ENCODE data around the gene NUTM2E. TPM values are rescaled to one million over a fixed set of nuclear protein-coding genes. Genes with fewer than 3 reads are reported as not detected.
"Not testable (repeated sequence)": the region's sequence is repeated elsewhere in the genome, so short reads cannot be mapped to it uniquely, and the experiment has no call there.

Gene NUTM2E
- total RNA-seq, 1 experiment from 2014 or later = 0.37 TPM

- H3K9me3 Mint-ChIP-seq (ENCODE audit: unreplicated experiment); POLR2A ChIA-PET; H3K4me3 Mint-ChIP-seq (ENCODE audit: unreplicated experiment); DNase-seq (ENCODE audit: unreplicated experiment); BruUV-seq (replicated peaks); H3K4me1 Mint-ChIP-seq (ENCODE audit: insufficient read depth, unreplicated experiment); CTCF ChIA-PET; H3K27ac Mint-ChIP-seq (ENCODE audit: low read depth, unreplicated experiment); intact Hi-C loops (cut with micrococcal nuclease); H3K36me3 Mint-ChIP-seq (ENCODE audit: insufficient read depth, unreplicated experiment); H3K27me3 Mint-ChIP-seq (ENCODE audit: insufficient read depth, unreplicated experiment): not testable (repeated sequence)
Observed at GRCh38 chr10:79838441-79838840, 11.9 kb downstream of the NUTM2E start.

GRCh38 chr10:79853191-79853854 is 26.8 kb downstream of the NUTM2E start:
- DNase-seq (ENCODE audit: unreplicated experiment); CTCF ChIA-PET; H3K4me1 Mint-ChIP-seq (ENCODE audit: insufficient read depth, unreplicated experiment); intact Hi-C loops (cut with micrococcal nuclease); H3K9me3 Mint-ChIP-seq (ENCODE audit: unreplicated experiment); POLR2A ChIA-PET; H3K27ac Mint-ChIP-seq (ENCODE audit: low read depth, unreplicated experiment); H3K36me3 Mint-ChIP-seq (ENCODE audit: insufficient read depth, unreplicated experiment); BruUV-seq (replicated peaks); H3K4me3 Mint-ChIP-seq (ENCODE audit: unreplicated experiment); H3K27me3 Mint-ChIP-seq (ENCODE audit: insufficient read depth, unreplicated experiment): not testable (repeated sequence)

GRCh38 chr10:79862269-79862668 is 35.7 kb downstream of the NUTM2E start:
- H3K27ac Mint-ChIP-seq (ENCODE audit: low read depth, unreplicated experiment); H3K9me3 Mint-ChIP-seq (ENCODE audit: unreplicated experiment); H3K4me1 Mint-ChIP-seq (ENCODE audit: insufficient read depth, unreplicated experiment): not testable (repeated sequence)

GRCh38 chr10:79862803-79863202 is 36.3 kb downstream of the NUTM2E start:
- POLR2A ChIA-PET; H3K36me3 Mint-ChIP-seq (ENCODE audit: insufficient read depth, unreplicated experiment); BruUV-seq (replicated peaks); H3K4me3 Mint-ChIP-seq (ENCODE audit: unreplicated experiment); intact Hi-C loops (cut with micrococcal nuclease); CTCF ChIA-PET; H3K27ac Mint-ChIP-seq (ENCODE audit: low read depth, unreplicated experiment); DNase-seq (ENCODE audit: unreplicated experiment); H3K9me3 Mint-ChIP-seq (ENCODE audit: unreplicated experiment); H3K4me1 Mint-ChIP-seq (ENCODE audit: insufficient read depth, unreplicated experiment): not testable (repeated sequence)
- peaks cover 11% of the 10 kb centered on the region for H3K27me3 Mint-ChIP-seq (ENCODE audit: insufficient read depth, unreplicated experiment)

More at GRCh38 chr10:79862269-79862668, 35.7 kb downstream of the NUTM2E start:
- intact Hi-C loops (cut with micrococcal nuclease); POLR2A ChIA-PET; BruUV-seq (replicated peaks); H3K4me3 Mint-ChIP-seq (ENCODE audit: unreplicated experiment); DNase-seq (ENCODE audit: unreplicated experiment); H3K36me3 Mint-ChIP-seq (ENCODE audit: insufficient read depth, unreplicated experiment); CTCF ChIA-PET: not testable (repeated sequence)
- peaks cover 11% of the 10 kb centered on the region for H3K27me3 Mint-ChIP-seq (ENCODE audit: insufficient read depth, unreplicated experiment)

- H3K27ac Mint-ChIP-seq (ENCODE audit: low read depth, unreplicated experiment); H3K9me3 Mint-ChIP-seq (ENCODE audit: unreplicated experiment); CTCF ChIA-PET; H3K4me3 Mint-ChIP-seq (ENCODE audit: unreplicated experiment); intact Hi-C loops (cut with micrococcal nuclease); POLR2A ChIA-PET; H3K27me3 Mint-ChIP-seq (ENCODE audit: insufficient read depth, unreplicated experiment); H3K4me1 Mint-ChIP-seq (ENCODE audit: insufficient read depth, unreplicated experiment); DNase-seq (ENCODE audit: unreplicated experiment); H3K36me3 Mint-ChIP-seq (ENCODE audit: insufficient read depth, unreplicated experiment); BruUV-seq (replicated peaks): not testable (repeated sequence)
Observed at GRCh38 chr10:79866903-79867551, 40.5 kb downstream of the NUTM2E start.

- BruUV-seq (replicated peaks); H3K27ac Mint-ChIP-seq (ENCODE audit: low read depth, unreplicated experiment); intact Hi-C loops (cut with micrococcal nuclease); H3K36me3 Mint-ChIP-seq (ENCODE audit: insufficient read depth, unreplicated experiment); H3K4me1 Mint-ChIP-seq (ENCODE audit: insufficient read depth, unreplicated experiment); CTCF ChIA-PET; H3K4me3 Mint-ChIP-seq (ENCODE audit: unreplicated experiment); H3K9me3 Mint-ChIP-seq (ENCODE audit: unreplicated experiment); POLR2A ChIA-PET; H3K27me3 Mint-ChIP-seq (ENCODE audit: insufficient read depth, unreplicated experiment); DNase-seq (ENCODE audit: unreplicated experiment): not testable (repeated sequence)
Observed at GRCh38 chr10:79868023-79868422, 41.5 kb downstream of the NUTM2E start.

GRCh38 chr10:79869439-79870097 is 43.0 kb downstream of the NUTM2E start:
- POLR2A ChIA-PET; H3K27me3 Mint-ChIP-seq (ENCODE audit: insufficient read depth, unreplicated experiment); intact Hi-C loops (cut with micrococcal nuclease); H3K4me1 Mint-ChIP-seq (ENCODE audit: insufficient read depth, unreplicated experiment); H3K9me3 Mint-ChIP-seq (ENCODE audit: unreplicated experiment); CTCF ChIA-PET; H3K4me3 Mint-ChIP-seq (ENCODE audit: unreplicated experiment); BruUV-seq (replicated peaks); H3K27ac Mint-ChIP-seq (ENCODE audit: low read depth, unreplicated experiment); DNase-seq (ENCODE audit: unreplicated experiment); H3K36me3 Mint-ChIP-seq (ENCODE audit: insufficient read depth, unreplicated experiment): not testable (repeated sequence)

GRCh38 chr10:79871729-79872128 is 45.2 kb downstream of the NUTM2E start:
- BruUV-seq (replicated peaks); H3K27me3 Mint-ChIP-seq (ENCODE audit: insufficient read depth, unreplicated experiment); CTCF ChIA-PET; DNase-seq (ENCODE audit: unreplicated experiment); H3K9me3 Mint-ChIP-seq (ENCODE audit: unreplicated experiment); H3K4me1 Mint-ChIP-seq (ENCODE audit: insufficient read depth, unreplicated experiment); H3K4me3 Mint-ChIP-seq (ENCODE audit: unreplicated experiment); H3K27ac Mint-ChIP-seq (ENCODE audit: low read depth, unreplicated experiment); POLR2A ChIA-PET; H3K36me3 Mint-ChIP-seq (ENCODE audit: insufficient read depth, unreplicated experiment); intact Hi-C loops (cut with micrococcal nuclease): not testable (repeated sequence)
